22Rv1 (cell line): ENCODE data around the gene RNU6-7.

ENCODE experiments used
- H3K27ac ChIP-seq: fragments of 450-650 bp; 2 replicates; pipeline ENCODE4 v1.5.1; 2017
- ZFX ChIP-seq: fragments of 450-650 bp; IDR thresholded peaks from 2 replicates; pipeline ENCODE4 v1.6.1; 2017; ENCODE audit warnings: antibody characterized with exemption, borderline replicate concordance
- TF ChIP-seq, protein P1 (sequence below): fragments of 450-650 bp; IDR thresholded peaks from 2 replicates; pipeline ENCODE4 v1.5.1; 2017; ENCODE audit warnings: mild to moderate bottlenecking

The RNU6-7 gene

DNA sequence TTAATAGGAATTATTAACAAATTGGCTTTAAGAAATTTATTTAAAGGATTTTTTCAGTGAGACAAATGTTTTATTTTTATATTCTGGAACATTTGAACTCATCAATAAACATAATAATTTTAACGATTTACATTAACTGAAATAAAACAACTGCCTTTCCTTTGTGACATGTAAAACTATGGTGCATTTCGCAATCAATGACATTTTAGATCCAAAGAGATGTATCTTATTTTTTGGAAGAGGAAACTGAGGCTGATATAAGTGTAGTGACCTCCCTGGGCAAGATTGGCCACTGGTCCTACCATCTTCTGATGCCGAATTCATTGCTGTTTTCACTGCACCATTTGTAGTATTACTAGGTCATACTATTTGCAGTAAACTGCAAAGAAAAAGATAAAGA is 3.7 kb downstream of the RNU6-7 start:
- H3K27ac ChIP-seq: no peak overlapping the region
- no peak for TF ChIP-seq ZFX
- TF ChIP-seq, protein P1, sequence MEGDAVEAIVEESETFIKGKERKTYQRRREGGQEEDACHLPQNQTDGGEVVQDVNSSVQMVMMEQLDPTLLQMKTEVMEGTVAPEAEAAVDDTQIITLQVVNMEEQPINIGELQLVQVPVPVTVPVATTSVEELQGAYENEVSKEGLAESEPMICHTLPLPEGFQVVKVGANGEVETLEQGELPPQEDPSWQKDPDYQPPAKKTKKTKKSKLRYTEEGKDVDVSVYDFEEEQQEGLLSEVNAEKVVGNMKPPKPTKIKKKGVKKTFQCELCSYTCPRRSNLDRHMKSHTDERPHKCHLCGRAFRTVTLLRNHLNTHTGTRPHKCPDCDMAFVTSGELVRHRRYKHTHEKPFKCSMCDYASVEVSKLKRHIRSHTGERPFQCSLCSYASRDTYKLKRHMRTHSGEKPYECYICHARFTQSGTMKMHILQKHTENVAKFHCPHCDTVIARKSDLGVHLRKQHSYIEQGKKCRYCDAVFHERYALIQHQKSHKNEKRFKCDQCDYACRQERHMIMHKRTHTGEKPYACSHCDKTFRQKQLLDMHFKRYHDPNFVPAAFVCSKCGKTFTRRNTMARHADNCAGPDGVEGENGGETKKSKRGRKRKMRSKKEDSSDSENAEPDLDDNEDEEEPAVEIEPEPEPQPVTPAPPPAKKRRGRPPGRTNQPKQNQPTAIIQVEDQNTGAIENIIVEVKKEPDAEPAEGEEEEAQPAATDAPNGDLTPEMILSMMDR: no peak

DNA sequence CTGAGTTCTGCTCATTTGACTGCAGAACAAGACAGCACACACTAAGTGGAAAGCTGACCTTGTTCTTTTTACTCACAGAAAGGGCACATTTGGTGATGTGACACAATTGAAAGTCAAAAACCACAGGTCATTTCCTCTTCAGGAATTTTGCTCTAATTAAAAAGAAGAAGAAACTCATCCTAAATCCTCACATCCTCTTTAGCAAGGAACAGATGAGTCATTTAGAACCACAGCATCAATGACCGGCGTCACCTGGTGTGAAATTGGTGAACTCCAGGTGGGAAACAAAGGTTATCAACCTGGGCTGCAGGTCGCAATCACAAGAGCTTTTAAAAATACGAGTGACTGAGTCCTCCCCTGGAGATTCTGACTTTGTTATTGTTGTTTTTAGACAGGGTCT is 4.1 kb downstream of the RNU6-7 start:
- no peak overlapping the region for H3K27ac ChIP-seq
- TF ChIP-seq, protein P1: no peak
- no peak for TF ChIP-seq ZFX

DNA sequence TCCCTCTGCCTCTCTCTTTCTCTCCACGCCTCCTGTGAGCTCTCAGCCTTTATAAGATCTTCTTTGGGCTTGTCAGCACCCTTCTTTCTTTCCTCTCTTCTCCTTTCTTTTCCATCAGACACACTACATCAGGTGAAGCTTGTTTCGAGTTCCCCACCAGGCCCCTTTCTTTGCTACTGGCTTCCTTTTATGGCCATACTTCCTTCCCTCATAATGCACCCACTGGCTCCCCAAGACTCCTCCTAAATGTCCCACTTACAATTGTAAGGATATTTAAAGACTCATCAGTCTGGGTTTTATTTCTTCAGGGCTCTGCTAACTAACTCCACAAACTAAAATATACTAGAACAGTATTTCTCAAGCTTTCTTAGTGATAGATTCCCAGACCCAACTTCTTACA is 4.7 kb downstream of the RNU6-7 start:
- TF ChIP-seq, protein P1: no peak
- no peak for TF ChIP-seq ZFX
- no peak overlapping the region for H3K27ac ChIP-seq

DNA sequence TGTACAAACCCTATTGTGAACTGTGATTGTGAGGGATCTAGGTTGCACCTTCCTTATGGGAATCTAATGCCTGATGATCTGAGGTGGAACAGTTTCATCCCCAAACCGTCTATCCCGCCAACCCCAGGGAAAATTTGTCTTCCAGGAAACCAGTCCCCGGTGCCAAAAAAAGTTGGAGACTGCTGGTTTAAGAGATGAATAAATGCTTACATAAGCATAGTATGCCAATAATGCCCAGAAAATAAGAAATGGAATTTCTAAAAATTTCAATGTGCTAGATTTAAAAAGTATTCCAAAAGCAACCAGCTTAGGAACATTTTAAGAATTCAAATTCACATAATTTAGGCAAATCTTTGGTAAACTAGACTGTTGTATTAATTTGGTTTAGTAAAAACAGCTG is 6.6 kb downstream of the RNU6-7 start:
- no peak overlapping the region for H3K27ac ChIP-seq
- no peak for TF ChIP-seq ZFX
- TF ChIP-seq, protein P1: no peak

DNA sequence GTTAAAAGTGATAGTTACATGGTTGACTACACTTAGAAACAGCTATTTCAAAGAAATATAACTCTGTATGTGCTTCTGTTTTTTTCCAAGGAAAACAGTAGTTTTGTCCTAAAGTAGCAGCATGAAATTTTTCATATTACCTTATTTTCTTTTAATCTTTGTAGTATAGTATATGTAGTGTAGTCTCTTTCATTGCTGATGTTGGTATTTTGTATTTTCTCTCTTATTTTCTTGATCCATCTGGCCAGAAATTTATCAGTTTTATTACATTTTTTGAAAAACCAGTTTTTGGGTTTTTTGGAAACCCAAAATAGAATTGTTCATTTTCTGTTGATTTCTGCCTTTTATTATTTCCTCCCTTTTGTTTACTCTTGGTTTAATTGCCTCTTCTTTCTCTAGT is 7.6 kb downstream of the RNU6-7 start:
- H3K27ac ChIP-seq: no peak overlapping the region
- no peak for TF ChIP-seq ZFX
- TF ChIP-seq, protein P1: no peak

DNA sequence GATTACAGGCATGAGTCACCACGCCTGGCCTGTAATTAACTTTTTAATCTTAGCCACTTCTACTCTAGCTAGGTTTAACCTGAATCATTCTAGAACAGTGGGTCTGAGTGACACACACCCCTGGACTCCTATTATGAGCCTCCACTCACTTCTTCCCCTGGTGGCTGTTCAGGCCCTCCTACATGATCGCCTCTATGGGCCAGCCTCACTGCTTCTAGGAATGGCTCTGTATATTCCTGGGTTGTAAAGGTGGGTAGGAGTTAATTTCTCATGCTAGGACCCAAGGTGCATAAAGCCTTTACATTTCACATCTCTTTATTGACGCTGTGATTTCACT is 9.2 kb downstream of the RNU6-7 start:
- no peak overlapping the region for H3K27ac ChIP-seq
- no peak for TF ChIP-seq ZFX
- TF ChIP-seq, protein P1: no peak

DNA sequence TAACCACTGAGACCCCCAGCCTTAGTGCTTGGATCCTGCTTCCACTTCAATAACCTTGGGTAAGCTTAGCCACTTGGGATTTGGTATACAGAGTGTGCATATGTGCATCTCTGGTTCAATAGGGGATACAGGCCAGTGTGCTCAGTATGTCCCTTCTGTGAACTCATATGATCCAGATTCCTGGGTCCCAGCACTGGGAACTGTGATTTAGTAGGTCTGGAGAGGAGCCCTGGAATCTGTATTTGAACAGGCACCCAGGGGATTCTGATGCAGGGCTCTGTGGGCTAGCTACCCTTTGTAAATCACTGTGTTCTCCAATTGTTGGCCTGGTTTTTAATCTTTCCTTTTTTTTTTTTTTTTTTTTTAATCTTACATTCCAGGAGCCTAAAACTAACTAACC is 11.0 kb downstream of the RNU6-7 start:
- no peak overlapping the region for H3K27ac ChIP-seq
- TF ChIP-seq, protein P1: no peak
- TF ChIP-seq ZFX: no peak
